Glutamatergic neuron (in vitro differentiated cells): ENCODE measurements around the gene TNN. TPM values are rescaled to one million over a fixed set of nuclear protein-coding genes. Genes with fewer than 3 reads are reported as not detected.

Experiments used
- DNase-seq: peaks from one replicate; pipeline ENCODE4 v3.0.0; 2022
- H3K27ac Mint-ChIP-seq: one replicate; pipeline ENCODE4 v1.8.0; 2020; ENCODE audit warnings: mild to moderate bottlenecking, mixed read lengths, inconsistent platforms; ENCODE audit not compliant: unreplicated experiment
- H3K27me3 Mint-ChIP-seq: one replicate; pipeline ENCODE4 v1.8.0; 2020; ENCODE audit warnings: mild to moderate bottlenecking, moderate library complexity, mixed read lengths, inconsistent platforms; ENCODE audit not compliant: unreplicated experiment
- H3K36me3 Mint-ChIP-seq: one replicate; pipeline ENCODE4 v1.8.0; 2020; ENCODE audit warnings: mild to moderate bottlenecking, mixed read lengths, inconsistent platforms; ENCODE audit not compliant: unreplicated experiment
- H3K4me1 Mint-ChIP-seq: one replicate; pipeline ENCODE4 v1.8.0; 2020; ENCODE audit warnings: mild to moderate bottlenecking, low read depth, mixed read lengths, inconsistent platforms; ENCODE audit not compliant: unreplicated experiment
- H3K4me3 Mint-ChIP-seq: one replicate; pipeline ENCODE4 v1.8.0; 2020; ENCODE audit warnings: mild to moderate bottlenecking, mixed read lengths, inconsistent platforms; ENCODE audit not compliant: unreplicated experiment
- H3K9me3 Mint-ChIP-seq: one replicate; pipeline ENCODE4 v1.8.0; 2020; ENCODE audit warnings: mild to moderate bottlenecking, moderate library complexity, mixed read lengths, inconsistent platforms; ENCODE audit not compliant: unreplicated experiment
- total RNA-seq: library from RNA; stranded (reverse); fragmentation: NEBNext Ultra II Directional; extraction: Animal tissue kit (Norgen Biotek cat#: 25700); gene quantifications from one replicate; pipeline ENCODE4 v1.2.1, GENCODE V29; 2021; ENCODE audit not compliant: unreplicated experiment
- TF ChIP-seq, protein P1 (sequence below): fragments of 200-600 bp; sonication (generic); IDR thresholded peaks from one replicate; pipeline ENCODE4 v1.5.0; 2021; ENCODE audit not compliant: partially characterized antibody, unreplicated experiment

TNN gene
- total RNA-seq, 1 donor from 2014 or later = not detected

DNA sequence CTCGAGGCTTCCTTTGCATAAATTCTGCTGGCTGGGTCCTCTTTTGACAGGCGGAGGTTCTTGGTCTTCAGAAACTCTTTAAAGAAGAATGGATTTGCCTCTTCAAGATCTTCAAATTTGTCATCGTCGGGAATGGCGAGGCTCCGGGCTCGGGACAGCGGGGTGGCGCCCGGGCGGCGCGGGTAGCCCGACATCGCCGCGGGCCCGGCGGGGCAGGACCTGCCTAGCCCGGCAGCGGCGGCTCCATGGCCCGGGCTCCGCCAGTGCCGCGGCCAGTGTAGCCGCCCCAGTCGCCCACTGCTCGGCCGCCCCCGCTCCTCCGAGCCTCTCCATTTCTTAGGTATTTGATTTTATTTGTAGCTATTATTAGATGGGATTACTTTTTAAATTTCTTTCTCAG is 22.1 kb upstream of the TNN start:
- Mint-ChIP-seq H3K4me3 (no peak overlapping the region), H3K9me3 (no peaks in the 10 kb centered on the region), H3K4me1 (no peaks in the 10 kb centered on the region), H3K27me3 (no peaks in the 10 kb centered on the region), H3K27ac (no peak overlapping the region), H3K36me3 (no peaks in the 10 kb centered on the region)
- TF ChIP-seq, protein P1, sequence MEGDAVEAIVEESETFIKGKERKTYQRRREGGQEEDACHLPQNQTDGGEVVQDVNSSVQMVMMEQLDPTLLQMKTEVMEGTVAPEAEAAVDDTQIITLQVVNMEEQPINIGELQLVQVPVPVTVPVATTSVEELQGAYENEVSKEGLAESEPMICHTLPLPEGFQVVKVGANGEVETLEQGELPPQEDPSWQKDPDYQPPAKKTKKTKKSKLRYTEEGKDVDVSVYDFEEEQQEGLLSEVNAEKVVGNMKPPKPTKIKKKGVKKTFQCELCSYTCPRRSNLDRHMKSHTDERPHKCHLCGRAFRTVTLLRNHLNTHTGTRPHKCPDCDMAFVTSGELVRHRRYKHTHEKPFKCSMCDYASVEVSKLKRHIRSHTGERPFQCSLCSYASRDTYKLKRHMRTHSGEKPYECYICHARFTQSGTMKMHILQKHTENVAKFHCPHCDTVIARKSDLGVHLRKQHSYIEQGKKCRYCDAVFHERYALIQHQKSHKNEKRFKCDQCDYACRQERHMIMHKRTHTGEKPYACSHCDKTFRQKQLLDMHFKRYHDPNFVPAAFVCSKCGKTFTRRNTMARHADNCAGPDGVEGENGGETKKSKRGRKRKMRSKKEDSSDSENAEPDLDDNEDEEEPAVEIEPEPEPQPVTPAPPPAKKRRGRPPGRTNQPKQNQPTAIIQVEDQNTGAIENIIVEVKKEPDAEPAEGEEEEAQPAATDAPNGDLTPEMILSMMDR = no peak
- DNase-seq = no peak

DNA sequence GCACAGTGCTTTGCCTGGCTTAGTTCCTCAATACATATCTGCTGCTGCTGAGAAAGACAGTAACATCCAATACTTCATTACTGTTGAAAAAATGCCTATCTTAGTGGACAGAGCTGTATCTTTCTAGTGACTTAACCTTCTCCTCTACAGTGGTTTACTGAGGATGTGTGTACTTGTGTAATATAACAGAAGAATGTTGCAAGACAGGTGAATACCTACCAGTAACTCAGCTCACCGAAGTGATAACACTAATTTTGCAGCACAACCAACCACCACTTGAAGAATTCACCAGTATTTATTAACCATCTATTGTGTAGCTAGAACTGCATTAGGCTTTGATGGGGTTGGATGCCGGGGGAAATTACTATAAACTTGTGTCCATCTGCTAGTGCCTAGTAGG is 16.6 kb upstream of the TNN start:
- no peak overlapping the region for H3K4me3 Mint-ChIP-seq
- no peak for DNase-seq
- H3K4me1 Mint-ChIP-seq = peaks cover 3% of the 10 kb centered on the region
- no peaks in the 10 kb centered on the region for H3K36me3 Mint-ChIP-seq
- no peaks in the 10 kb centered on the region for H3K9me3 Mint-ChIP-seq
- no peak overlapping the region for H3K27ac Mint-ChIP-seq
- TF ChIP-seq, protein P1 = no peak
- no peaks in the 10 kb centered on the region for H3K27me3 Mint-ChIP-seq

GRCh38 chr1:175054736-175055135 is 12.9 kb upstream of the TNN start:
- Mint-ChIP-seq H3K27me3 (no peaks in the 10 kb centered on the region), H3K4me1 (peaks cover 3% of the 10 kb centered on the region), H3K27ac (peak overlapping the region; percentile 13), H3K4me3 (no peak overlapping the region), H3K36me3 (no peaks in the 10 kb centered on the region), H3K9me3 (peaks cover 3% of the 10 kb centered on the region)
- DNase-seq = no peak
- TF ChIP-seq, protein P1 = no peak

DNA sequence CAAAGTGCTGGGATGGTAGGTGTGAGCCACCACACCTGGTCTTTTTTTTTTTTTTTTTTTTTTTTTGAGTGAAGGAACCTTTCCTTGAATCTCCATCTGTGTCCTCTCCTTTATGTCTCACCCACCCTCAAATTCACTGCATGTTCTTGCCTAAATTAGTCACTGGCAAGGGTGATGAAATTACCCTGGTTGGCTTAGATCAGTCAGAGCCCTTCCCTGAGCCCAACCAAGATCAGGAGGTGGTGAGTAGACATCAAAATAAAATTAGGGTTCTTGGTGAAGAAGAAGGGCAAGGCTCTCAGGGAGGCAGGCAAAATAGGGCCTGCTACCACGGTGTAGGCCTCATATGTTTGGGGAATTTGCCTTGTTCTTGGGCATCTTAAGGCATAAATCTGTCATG is 5.3 kb upstream of the TNN start:
- Mint-ChIP-seq H3K27me3 (no peaks in the 10 kb centered on the region), H3K27ac (no peak overlapping the region), H3K4me1 (no peaks in the 10 kb centered on the region), H3K36me3 (no peaks in the 10 kb centered on the region), H3K9me3 (no peaks in the 10 kb centered on the region), H3K4me3 (no peak overlapping the region)
- no peak for DNase-seq
- TF ChIP-seq, protein P1 = no peak

DNA sequence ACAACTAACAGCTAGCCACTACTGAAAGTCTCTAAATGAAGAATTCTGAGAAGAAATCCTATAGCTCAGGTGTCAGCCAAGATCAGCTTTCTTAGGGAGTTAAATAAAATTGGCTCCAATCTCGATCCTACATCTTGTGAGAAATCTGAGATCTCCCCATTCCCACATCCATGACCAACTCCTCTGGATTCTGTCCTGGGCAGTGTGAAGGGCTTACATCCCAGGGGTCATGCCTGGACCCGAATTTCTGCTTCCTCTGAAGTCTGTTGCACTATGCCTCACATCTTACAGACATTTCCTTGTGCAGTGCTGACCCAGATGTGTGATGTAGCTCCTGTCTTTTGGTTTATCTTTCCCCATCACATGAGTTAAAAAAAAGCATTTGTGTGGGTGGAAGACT is 4.8 kb upstream of the TNN start:
- H3K9me3 Mint-ChIP-seq = no peaks in the 10 kb centered on the region
- H3K27me3 Mint-ChIP-seq = no peaks in the 10 kb centered on the region
- H3K36me3 Mint-ChIP-seq = no peaks in the 10 kb centered on the region
- TF ChIP-seq, protein P1 = no peak
- no peak overlapping the region for H3K27ac Mint-ChIP-seq
- no peak overlapping the region for H3K4me3 Mint-ChIP-seq
- DNase-seq = no peak
- H3K4me1 Mint-ChIP-seq = no peaks in the 10 kb centered on the region
